GM20000 (cell line): ENCODE results near the gene ACAN.
A peak's percentile ranks its signal among the peaks of the same experiment; 100 is the strongest.

ENCODE experiments used
- DNase-seq: peaks from one replicate; pipeline ENCODE4 v3.0.0; 2012; ENCODE audit warnings: low spot score
- TF ChIP-seq, protein P1 (sequence below): IDR thresholded peaks from 2 replicates; pipeline ENCODE4 v1.5.1; 2012; ENCODE audit warnings: mild to moderate bottlenecking, control low read depth; ENCODE audit errors: extremely low read depth, missing control alignments

Gene ACAN

DNA sequence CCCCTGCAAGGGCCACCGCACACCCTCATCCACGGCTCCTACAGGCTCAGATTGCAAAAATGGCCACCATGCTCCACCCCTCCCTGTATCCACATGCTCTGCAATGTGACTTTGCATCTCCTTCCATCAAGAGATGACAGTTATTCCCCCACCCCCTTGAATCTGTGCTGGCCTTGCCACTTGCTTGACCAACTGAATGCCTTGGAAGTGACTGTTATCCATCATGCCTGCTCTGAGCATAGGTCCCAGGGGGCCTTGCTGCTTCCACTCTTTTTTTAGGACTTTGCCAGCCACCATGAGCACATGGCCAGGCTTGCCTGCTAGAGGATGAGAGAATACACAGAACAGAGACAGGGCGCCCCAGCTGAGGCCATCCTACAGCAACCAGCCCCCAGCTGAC, 78.5 kb downstream of the ACAN start:
- no peak for DNase-seq
- TF ChIP-seq, protein P1, sequence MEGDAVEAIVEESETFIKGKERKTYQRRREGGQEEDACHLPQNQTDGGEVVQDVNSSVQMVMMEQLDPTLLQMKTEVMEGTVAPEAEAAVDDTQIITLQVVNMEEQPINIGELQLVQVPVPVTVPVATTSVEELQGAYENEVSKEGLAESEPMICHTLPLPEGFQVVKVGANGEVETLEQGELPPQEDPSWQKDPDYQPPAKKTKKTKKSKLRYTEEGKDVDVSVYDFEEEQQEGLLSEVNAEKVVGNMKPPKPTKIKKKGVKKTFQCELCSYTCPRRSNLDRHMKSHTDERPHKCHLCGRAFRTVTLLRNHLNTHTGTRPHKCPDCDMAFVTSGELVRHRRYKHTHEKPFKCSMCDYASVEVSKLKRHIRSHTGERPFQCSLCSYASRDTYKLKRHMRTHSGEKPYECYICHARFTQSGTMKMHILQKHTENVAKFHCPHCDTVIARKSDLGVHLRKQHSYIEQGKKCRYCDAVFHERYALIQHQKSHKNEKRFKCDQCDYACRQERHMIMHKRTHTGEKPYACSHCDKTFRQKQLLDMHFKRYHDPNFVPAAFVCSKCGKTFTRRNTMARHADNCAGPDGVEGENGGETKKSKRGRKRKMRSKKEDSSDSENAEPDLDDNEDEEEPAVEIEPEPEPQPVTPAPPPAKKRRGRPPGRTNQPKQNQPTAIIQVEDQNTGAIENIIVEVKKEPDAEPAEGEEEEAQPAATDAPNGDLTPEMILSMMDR = no peak

DNA sequence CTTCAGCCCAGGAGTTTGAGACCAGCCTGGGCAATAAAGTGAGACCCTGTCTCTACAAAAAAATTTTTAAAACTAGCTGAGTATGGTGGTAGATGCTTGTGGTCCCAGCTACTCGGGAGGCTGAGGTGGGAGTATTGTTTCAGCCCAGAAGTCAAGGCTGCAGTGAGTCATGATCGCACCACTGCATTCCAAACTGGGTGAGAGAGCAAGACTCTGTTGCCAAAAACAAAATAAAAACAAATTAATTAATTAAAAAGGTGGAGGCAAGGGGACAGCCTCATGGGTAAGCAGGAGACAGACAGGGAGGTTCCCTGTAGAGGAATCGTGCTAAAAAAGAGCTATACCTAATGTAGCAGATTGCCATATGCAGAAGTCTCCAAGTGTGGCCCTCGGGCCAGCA, 79.5 kb downstream of the ACAN start:
- DNase-seq = no peak
- TF ChIP-seq, protein P1 = no peak

DNA sequence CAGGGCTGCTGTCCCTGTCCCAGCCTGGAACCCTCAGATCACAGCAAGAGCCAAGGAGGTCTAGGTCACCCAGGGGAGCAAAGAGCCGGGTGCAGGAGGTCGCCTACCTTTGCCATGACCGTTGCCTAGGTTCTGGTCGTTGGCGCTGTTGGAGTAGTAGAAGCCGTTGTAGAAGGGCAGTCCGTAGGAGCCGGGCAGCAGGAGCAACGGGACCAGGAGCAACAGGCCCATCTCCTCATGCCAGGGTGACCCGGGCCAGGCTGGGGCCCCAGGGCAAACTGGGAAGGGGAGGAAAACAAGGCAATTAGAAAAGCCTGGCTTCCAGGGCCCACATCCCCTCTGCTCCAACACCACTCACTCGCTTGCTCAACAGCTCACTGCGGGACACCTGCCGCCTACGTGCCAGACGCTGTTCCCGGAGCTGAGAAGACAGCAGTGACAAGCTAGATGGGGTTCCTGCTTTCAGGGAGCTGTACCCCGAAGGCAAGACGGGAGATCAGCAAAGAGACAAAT, 83.9 kb downstream of the ACAN start:
- TF ChIP-seq, protein P1 = no peak
- no peak for DNase-seq

DNA sequence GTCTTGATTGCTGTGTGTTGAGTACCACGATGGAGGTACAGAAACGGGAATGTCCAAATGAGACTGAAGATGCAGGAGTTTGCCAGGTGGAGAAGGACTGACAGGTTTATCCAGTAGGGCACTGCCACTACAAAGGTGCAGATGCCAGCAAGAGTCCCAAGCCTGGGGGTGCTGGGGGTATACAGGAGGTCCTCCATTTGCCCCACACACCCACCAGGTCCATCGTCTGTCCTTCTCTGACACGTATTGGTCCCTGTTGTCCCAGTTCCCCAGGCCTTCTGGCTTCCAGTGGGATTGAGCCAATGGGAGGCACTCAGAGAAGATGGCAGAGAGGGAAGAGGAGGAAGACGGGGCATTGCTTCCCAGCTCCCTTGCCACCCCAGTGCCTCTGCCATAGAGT, 85.5 kb downstream of the ACAN start:
- TF ChIP-seq, protein P1 = no peak
- no peak for DNase-seq

DNA sequence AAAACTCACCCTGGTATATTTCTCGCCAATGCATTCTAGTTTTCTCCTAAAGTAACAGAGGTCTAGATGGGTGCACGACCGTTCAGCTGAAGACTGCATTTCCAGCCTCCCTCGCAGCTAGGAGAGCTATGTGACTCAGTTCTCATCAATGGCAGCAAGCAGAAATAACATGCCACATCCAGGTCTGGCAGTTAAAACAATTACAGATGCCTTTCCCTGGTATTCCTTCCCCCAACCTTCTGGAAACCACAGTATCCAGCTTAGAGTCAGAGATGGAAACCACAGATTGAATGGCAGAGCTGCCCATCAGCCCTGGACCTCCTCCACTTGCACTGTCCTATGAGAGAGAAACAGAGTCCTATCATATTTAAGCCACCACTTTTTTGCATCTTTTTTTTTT, 87.3 kb downstream of the ACAN start:
- no peak for DNase-seq
- TF ChIP-seq, protein P1 = no peak

DNA sequence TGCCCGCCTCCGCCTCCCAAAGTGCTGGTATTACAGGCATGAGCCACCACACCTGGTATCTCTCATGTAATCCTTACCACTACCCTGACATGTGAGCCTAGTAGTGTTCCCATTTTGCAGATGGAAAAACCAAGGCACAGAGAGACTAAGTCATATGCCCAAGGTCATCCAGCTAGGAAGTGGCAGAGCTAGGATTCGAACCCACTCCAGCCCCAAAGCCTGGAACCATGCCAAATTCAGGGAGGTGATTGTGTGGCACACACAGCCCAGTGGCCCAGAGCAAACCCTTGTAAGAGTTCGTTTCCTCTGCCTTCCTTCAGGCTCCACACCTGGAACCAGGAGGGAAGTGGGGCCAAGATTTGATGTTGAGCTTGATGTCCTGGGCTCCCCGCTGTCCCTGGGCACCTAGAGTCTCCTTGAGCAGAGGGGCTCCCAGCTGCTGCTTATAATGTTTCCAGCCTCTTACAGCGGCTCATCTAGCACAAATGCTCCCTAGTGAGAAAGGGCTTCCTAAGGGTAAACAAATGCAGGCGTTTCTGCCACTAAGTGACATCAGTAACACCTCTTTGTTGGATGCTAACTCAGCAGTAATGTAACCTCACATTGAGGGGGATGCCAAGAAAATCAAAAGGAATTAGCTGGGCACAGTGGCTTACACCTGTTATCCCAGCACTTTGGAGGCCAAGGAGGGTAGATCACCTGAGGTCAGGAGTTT, 88.5 kb downstream of the ACAN start:
- TF ChIP-seq, protein P1 = no peak
- no peak for DNase-seq

DNA sequence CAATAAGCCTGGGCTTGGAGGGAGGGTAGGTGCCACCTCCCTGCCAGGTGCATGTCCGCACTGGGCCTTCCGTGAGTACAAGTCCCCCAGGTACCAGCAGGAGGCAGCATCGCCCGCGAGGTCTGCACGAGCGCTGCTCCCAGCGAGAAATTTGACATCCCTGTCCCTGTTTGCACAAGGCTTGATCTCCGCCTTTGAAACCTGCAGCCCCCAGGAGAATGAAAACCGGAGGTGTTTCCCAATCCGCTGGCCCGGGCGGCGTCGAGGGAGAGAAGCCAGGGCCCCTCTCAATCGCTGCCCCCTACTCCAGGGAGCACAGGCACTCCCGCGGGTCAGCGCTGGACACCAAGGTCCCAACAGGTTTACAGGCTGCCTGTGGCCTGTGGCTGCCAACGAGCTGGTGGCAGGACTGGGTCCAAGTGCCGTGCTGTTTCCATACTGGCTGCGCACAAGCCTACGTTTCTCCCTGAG, 91.1 kb downstream of the ACAN start:
- DNase-seq = peak; percentile 82
- TF ChIP-seq, protein P1 = peak; percentile 83
